Dermis microvascular lymphatic vessel endothelial cell (primary cell): ENCODE results near the gene ITPR2. TPM values are rescaled to one million over a fixed set of nuclear protein-coding genes. Genes with fewer than 3 reads are reported as not detected.

Experiments
- DNase-seq, 2 donors: peaks; one replicate each; pipeline versions ENCODE4 v3.0.0 to v3.0.0-alpha.2; 2010; ENCODE audit warnings: low read depth in 2 of 2
- total RNA-seq: library from RNA; depleted of rRNA; stranded (reverse); fragments of >200 nt; gene quantifications from 2 replicates; pipeline ENCODE4 v1.2.1, GENCODE V29; 2014

The ITPR2 gene
- total RNA-seq, 1 donor from 2014 or later: 28.0 TPM

DNA sequence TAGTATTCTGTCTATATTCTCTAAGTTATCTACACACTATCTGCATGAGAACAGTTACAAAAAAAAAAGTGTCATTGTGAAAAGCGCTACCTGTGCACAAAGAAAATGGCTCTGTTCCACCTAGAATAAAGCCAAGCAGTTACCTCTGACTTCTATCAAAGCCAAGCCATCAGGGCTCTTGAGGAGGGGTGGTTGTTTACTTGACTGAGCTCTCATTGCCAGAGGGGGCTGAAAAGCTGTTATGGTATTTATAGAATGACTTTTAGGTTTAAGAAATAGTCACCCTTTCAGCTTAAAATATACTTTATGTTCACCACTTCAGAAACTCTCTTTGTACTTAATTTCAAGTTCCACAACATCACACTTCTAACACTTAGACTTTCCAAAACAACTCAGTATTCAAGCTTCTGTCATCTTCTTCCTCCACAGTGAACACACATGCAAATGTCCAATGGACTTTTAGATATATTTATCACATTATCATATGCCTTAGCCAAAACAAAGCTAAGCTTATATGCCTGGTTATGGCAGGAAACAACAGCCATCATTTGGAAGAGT is 7.5 kb downstream of the ITPR2 start:
- DNase-seq: no peak

DNA sequence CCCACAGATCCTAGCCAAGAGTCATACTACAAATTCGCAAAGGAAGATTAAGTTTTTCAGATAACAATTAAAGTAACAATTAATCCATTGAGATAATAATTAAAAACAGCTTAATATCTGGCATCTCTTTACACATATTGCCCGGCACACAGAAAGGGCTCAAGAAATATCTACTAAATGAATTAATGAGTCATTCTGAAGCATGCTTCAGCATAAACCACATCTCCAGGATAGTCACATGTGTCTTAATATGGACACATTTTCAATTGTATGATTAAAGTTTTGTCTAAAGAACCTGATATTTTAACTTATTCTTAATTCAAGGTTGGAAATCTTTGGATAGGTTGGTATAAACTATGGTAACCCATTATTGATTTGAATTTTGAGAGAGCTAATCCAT is 9.6 kb downstream of the ITPR2 start:
- DNase-seq: no peak

DNA sequence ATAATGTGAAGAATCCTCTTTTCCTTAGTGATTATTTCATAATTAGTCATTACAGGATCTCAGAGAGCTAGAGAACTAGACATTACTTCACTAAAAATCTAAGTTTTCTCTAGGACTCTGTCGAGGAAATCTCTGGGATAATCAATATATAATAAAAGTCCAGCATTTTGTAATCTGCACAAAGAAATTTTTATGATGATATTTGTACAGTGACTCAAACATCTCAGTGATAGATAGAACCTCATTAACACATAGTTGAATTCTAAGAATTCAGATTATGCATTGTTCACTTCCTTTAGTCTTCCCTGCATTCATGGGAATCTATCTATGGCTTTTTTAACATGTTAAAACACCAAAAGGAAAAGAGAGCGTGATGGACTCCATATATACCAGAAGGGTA is 11.0 kb downstream of the ITPR2 start:
- DNase-seq: peak in 1 of 2 donors; percentile 21

DNA sequence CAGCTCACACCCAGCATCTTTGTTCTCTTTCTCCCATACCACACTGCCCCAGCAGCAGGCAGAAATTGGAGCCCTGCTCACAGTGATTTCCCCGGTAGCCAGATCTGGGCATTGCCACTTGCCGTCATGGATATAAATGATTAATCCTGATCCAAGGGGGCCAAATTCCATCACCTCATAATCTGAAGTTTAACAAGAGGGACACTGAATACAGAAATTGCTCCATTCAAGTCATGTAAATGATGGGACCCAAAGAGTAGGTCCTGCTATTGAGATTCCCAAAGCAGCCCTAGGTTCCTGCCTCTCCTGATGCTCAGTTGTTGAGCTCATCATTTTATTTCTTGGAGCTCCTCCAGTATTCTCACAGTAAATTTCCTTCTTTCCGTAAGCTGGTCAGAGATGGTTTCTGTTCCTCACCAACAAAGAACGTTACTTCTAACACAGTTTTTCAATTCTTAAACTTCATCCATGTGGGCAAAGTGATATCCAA is 11.7 kb downstream of the ITPR2 start:
- DNase-seq: peak in 1 of 2 donors; percentile 52

DNA sequence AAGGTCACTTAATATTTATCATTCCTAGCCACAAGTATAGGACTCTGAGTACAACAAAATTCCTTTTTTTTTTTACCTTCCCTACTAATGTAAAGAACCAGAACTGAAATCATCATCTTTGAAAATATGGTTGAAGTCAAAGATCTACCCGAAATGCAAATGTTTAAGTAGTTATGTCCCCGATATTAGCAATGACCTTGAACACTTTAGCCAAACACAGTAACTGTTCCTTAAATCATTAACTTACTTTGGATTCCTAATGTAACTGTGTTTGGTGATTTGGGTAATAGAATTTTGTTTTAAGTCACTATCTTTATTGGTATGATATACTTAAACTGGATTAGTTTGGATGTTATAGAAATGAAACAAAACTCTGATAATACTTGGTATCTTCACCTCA is 14.4 kb downstream of the ITPR2 start:
- no peak for DNase-seq

DNA sequence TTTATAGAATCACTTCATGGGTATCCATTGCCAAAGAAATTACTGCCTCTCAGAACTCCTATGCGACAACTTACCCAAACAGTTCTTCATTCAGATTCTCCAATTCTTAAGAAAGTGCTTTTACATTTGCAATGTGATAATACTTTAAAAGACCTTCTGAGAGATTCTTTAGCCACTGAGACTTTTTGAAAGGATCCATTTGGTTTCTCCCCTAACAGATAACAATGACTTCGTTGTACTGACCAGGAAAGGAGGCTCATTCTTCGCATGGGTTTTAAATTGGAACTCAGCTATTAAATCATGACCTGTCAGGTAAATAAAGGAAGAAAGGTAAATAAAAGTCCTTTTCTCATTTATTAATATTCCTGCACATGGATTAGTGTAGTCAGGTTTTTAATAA is 14.8 kb downstream of the ITPR2 start:
- DNase-seq: no peak

DNA sequence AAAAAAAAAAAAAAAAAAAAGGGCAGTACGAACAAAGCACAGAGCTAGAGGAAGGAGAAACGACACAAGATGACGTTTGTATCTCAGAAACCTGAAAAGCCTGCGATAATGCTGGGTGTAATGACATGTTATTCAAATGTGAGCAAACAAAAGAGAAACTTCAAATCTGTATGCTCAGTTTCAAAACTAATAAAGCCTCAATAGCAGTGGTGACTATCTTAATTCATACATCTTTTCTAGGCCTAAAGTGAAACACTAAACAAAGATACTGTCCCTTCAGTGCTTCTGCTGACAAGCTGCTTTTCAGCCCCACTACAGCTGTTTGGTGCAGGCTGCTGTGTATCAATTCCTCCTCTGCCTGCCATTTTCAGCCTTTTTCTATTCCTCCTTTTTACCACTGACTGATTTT is 15.8 kb downstream of the ITPR2 start:
- DNase-seq: no peak

DNA sequence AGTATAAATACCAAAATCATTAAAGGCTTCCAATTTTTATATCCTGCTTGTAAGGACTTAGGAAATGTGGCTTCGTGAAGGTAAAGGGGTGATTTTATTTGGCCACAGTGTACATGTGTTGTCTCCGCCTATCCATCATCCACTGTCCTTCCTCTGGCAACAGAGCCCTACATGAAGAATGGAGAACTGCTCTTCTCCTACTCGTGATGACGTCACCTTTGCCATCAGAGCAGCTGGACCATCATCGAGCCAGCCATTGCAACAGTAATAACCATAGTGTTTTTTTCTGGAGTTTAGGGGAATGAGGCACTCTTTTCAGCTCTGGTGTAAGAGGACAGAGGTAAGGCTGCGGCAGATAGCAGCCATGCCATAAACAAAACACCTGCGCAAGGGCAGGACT is 19.2 kb downstream of the ITPR2 start:
- no peak for DNase-seq

DNA sequence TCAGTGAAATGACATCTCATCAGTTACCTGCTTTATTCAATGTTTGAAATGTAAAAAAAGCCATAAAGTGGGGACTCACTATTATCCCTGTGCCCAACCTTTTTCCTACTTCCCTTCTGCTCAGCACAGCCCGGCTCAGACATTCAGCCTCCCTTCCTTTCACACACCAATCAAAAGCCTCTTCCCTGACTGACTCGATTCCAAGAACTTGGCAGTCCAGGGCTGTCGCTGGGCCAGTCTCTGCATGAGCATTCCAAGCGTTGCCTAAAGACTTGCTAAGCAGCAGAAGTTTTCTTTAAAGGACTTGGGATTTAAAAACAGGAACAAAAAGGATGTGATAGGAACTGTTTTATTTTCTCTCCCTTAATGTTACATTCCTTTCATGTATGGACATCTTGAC is 22.7 kb downstream of the ITPR2 start:
- DNase-seq: peak in 1 of 2 donors; percentile 59

DNA sequence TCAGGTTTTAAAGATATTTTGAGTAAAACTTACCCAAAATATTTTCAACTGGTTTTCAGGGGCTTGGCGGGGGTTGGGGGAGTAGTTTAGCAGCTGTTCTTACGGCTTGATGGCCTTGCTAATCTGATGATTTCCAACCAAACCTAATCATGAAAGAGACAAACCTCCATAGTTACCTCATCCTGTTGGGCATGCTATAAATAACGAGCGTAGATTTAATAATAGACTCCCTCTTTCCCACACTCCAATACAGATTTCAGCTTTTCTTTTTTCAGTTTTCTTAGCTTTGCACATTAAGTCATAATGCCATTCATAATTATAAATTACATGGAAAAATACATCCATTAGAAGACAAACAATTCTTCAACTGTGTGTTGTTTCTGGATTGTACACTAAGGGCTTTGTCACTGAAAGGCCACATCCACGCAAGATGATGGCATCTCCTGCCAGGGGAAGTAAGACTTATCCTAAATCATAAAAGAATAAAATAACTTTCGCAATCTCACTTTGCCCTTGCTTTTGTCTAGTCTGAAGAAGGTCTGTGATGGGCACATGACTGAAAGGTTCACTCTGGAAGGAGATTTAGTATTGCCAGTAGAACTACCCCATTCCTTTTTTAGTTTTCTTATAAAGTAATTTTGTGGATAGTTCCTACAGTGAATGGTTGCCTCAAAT is 23.2 kb downstream of the ITPR2 start:
- DNase-seq: no peak

DNA sequence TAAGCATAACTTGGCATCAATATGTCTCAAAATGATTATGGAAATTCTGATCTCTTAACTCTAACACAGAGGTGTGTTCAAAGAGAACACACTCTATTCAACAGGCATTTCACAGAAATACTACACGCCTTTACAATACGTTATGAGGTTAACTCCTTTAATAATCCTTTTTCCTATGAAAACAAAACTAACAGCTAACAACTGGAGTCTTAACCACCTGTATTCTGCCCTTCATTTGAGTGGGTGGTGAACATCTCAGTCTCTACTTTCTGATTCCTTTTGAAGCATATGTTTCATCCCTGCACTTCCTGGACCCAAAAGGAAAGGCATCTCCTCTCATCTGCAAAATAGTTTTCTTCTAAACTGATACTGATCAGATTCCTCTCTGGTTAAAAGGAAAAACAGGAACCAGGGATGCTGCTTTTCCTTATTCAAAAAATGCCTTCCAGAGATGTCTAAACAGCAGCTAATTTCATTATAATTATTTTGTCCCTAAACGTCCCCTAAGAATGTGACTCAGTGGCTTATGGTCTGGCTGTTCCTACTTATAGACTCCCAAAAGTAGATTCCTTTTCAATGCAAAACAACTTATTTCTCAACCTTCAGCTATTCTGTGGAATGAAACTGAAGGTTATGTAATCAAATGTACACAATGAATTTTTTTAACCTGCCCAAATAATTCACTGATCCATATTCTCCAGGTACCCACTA is 24.1 kb downstream of the ITPR2 start:
- DNase-seq: no peak

DNA sequence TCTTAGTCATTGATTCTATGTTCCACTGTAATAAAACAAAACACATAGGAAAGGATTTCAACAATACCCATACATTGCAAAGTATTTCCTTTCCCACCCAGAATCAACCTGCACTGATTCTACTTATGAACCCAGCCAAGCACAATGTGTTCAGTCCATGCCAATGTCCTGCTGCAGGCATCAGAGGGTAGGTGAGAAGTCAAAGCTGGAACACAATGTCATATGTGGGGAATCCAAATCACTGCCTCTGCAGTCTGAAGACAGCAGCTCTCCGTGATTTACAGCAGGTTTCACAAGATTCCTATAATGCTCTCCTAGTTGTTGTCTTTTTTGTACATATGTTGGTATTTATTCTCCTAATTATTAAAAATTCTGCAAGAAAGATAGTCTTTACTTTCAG is 25.7 kb downstream of the ITPR2 start:
- no peak for DNase-seq

DNA sequence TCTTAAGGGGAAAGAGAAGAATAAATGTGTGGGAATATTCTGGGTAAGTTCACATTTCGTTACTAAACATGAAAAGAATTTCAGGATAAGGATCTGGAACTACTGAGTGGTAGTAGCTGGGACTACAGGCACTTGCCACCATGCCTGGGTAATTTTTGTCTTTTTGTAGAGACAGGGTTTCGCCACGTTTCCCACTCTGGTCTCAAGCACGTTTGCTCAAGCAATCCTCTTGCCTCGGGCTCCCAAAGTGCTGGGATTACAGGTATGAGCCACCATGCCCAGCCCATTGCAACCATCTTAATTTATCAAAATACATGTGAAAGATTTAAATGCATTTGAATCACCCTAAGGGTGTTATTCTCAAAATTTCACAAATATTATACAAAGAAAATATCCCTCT is 26.4 kb downstream of the ITPR2 start:
- DNase-seq: no peak

DNA sequence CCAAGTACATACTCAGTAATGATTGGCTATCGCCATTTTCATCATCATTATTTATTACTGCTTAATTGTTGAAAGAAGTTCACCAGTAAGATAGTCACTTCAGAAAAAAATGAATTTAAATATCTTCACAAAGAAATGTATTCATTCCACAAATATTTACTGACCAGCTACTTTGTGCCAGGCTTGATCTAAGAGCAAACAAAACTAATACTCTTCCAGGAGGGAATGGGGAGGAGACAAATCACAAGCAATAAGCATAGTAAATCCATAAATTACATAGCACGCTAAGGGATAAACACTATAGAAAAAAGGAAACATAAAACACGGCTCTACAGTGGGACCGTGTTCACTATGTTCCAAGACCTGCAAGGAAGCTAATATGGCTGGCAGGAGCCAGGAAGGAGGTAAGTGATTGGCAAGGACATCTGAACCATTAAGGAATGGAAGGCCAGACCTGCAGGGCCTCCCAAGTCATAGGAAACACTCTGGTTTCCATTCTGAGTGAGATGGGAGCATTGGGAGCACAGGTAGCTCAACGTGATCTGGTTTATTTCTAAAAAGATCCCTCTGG is 27.5 kb downstream of the ITPR2 start:
- no peak for DNase-seq

DNA sequence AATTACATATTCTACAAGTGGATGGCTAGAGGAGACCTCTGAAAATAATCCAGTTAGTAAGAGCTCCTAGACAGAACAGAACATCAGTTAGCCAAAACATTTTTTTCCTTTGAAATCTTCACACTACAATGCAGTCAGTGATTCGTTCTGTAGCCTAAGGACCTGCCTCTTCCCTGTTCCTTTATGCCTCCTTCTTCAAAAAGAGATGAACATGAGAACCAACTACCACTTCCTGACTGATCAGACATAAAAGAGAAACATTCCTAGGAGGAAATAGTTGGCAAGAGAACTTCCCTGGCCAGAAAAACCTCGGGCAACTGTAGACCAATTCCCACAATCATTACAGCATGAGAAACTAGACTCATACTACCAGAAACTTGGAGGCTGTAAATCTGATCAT is 29.4 kb downstream of the ITPR2 start:
- peak in 1 of 2 donors; percentile 24 for DNase-seq

DNA sequence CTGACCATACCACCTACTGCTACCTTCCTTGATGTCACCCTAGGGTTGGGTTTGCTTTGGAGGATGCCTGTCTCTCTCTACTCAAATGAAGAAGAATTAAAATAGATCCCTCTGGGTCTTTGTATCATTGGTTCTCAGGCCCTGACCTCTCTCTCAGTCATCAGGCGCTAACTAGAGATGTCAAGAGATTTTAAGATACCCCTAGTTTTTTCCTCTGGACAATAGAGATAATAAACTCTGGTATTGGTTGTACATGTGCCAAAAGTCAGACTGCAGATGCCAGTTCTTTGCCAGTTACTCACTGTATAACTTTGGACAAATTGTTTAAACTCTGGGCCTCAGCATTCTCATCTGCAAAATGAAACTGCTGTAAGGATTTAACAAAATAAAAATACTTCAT is 31.5 kb downstream of the ITPR2 start:
- DNase-seq: no peak

DNA sequence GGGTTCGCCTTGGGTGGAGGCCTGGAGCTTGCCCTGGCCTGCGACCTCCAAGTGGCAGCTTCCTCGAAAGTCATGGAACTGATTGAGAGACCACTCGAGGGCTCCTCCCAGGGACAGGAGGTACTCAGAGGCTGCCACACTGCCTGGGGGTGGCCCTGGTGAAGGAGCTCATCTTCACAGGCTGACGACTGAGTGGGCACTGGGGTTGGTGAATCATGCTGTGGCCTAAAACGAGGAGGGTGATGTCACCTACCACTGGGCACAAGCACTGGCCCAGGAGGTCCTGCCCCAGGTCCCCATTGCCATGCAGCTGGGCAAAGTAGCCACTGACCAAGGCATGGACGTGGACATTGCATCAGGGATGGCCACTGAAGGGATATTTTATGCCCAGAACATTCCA is 32.1 kb downstream of the ITPR2 start:
- no peak for DNase-seq

DNA sequence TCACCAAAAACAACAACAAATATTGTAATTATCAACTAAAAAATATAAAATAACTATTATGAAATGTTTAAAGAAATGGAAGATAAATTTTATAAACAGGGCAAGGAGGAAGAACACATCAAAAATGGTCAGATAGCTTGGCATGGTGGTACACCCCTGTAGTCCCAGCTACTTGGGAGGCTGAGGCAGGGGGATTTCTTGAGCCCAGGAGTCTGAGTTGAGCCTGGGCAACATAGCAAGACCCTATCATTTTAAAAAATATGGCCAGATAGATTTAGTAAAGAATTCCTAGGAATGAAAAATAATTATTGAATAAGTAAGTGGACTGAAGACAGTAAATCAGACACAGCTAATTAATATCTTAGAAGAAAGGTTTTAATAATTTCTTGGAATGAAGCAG is 32.6 kb downstream of the ITPR2 start:
- DNase-seq: no peak

DNA sequence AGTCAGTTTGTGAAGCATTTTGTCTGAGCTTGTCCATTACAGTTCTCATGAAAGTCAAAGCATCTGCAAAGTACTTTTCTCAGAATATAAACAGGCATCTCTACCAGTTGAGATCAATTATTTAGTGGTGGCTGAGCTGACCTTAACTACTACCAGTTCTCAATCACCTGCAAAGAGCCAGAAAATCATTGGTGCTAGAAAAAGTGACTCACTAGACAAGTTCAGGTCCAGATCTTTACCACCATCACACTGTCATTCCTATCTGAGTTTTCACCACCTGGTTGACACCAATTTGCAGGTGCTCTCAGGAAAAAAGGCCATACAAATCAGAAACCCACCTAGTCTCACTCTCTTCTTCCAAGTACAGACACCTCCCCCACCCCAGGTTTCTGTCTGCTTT is 33.3 kb downstream of the ITPR2 start:
- no peak for DNase-seq

DNA sequence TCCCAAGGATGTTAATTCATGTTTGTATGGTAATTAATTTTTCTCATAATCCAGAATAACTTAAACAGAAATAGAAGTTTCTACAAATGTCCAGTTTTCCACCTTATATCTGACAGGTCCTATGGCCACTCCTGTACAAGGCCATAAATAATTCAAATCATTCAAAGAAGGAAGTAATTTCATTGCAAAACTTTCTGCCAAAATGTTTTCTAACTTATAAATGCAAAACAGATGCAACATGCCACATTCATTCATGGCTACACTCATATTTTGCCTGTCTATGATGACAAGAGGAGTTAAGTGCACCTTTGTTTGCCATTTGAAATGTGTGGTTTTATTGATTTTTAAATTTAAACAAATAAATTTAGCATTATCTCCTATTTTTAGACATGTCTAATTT is 34.4 kb downstream of the ITPR2 start:
- no peak for DNase-seq

DNA sequence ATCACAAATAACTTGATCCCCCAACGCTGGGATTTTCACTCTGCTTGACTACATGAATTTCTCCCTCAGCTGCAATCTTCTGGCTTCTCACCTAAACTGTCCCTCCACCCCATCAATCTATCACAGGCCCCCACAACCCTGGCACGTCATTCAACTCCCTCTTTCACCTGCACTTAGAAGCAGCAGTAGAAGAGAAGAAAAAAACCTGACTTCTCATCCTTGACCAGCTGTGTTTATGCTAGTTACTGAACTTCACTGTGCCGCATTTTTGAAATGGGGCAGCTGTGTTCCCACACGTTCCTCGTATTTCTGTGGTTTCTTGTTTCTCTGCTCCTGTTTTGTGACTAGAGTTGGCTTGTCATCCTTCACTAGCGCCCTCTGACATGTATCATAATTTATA is 35.0 kb downstream of the ITPR2 start:
- no peak for DNase-seq

DNA sequence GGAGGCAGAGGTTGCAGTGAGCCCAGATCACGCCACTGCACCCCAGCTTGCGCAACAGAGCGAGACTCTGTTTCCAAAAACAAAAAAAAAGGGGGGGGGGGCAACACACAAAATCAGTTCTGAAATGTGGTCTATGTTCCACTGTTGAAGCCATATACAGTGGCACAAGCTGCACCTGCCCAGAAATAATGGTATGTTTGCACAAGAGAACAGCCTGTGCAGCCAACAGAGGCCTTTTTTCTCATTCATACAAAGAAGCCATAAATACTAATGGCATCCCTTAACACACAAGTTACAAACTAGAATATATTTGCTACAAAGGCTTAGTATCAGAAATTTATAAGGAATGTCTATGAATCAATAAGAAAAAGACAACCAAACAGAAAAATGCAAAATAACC is 37.1 kb downstream of the ITPR2 start:
- no peak for DNase-seq
